NCI-H2081 (cell line): ENCODE measurements around the gene PPP2R2C.

Experiments used
- DNase-seq, 2 experiments: peaks; one replicate each; lab custom pipeline; 2025; lab: John Stamatoyannopoulos, UW

The PPP2R2C gene

GRCh38 chr4:6329478-6330383 lies 142.7 kb downstream of the PPP2R2C start:
- DNase-seq = no peak

GRCh38 chr4:6328526-6328925 lies 143.9 kb downstream of the PPP2R2C start:
- no peak for DNase-seq

GRCh38 chr4:6327220-6327917 lies 145.0 kb downstream of the PPP2R2C start:
- DNase-seq = peak; percentile 62 to 67

GRCh38 chr4:6326312-6327060 lies 145.9 kb downstream of the PPP2R2C start:
- DNase-seq = no peak

GRCh38 chr4:6325788-6326290 lies 146.6 kb downstream of the PPP2R2C start:
- DNase-seq = no peak

- no peak for DNase-seq
Observed at GRCh38 chr4:6324999-6325787, 147.2 kb downstream of the PPP2R2C start.

- no peak for DNase-seq
Observed at GRCh38 chr4:6324461-6324998, 147.9 kb downstream of the PPP2R2C start.

GRCh38 chr4:6322761-6323566 lies 149.4 kb downstream of the PPP2R2C start:
- DNase-seq = no peak

- no peak for DNase-seq
Observed at GRCh38 chr4:6322067-6322760, 150.2 kb downstream of the PPP2R2C start.

- DNase-seq = no peak
Observed at GRCh38 chr4:6321361-6321760, 151.1 kb downstream of the PPP2R2C start.

- no peak for DNase-seq
Observed at GRCh38 chr4:6320663-6321062, 151.8 kb downstream of the PPP2R2C start.

- DNase-seq = no peak
Observed at GRCh38 chr4:6319530-6320150, 152.8 kb downstream of the PPP2R2C start.

GRCh38 chr4:6318206-6318605 lies 154.2 kb downstream of the PPP2R2C start:
- DNase-seq = no peak

- DNase-seq = no peak
Observed at GRCh38 chr4:6316461-6317003, 155.9 kb downstream of the PPP2R2C start.

- DNase-seq = no peak
Observed at GRCh38 chr4:6313216-6313615, 159.2 kb downstream of the PPP2R2C start.

GRCh38 chr4:6309777-6310176 lies 162.6 kb downstream of the PPP2R2C start:
- DNase-seq = no peak

- DNase-seq = no peak
Observed at GRCh38 chr4:6308899-6309643, 163.3 kb downstream of the PPP2R2C start.

- DNase-seq = no peak
Observed at GRCh38 chr4:6307891-6308290, 164.5 kb downstream of the PPP2R2C start.
